Ovary (tissue), 3 donors: ENCODE data around the gene FAM8A1.

ENCODE experiments used
- EP300 ChIP-seq: sonication (generic); formaldehyde crosslinking; IDR thresholded peaks from one replicate; pipeline ENCODE4 v1.6.1; 2017; ENCODE audit warnings: antibody characterized with exemption
- POLR2A ChIP-seq: fragments of 450-650 bp; IDR thresholded peaks from one replicate; pipeline ENCODE4 v1.6.1; 2017; ENCODE audit warnings: antibody characterized with exemption, mild to moderate bottlenecking, moderate library complexity
- TF ChIP-seq, protein P1 (sequence below), 3 donors: fragments of 450-650 bp in 2 of 3; fragments of 200-600 bp in 1 of 3; IDR thresholded peaks; one replicate each; pipeline versions ENCODE4 v1.5.1 to v1.8.0; 2016 to 2022; ENCODE audit warnings: antibody characterized with exemption in 3 of 3, mild to moderate bottlenecking in 1 of 3
- donor health status: DM: no; HTN: no; CAD: no.

DNA sequence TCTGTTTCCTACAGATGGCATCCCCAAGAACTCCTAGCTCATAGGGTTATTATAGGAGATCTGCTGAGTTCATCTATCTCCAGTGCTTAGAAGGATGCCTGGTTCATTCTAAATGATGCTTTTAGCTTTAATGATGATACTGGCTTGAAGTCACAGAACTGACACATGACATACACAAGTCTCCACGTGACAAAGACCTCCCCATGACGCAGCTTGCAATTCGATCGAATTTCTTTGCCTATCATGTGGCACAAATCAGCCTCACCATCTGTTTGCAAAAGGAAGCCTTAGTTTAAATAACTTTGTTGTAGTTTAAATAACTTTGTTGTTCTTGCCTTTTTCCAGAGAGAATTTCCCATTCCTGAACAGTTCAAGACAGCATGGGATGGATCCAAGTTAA, 44.1 kb upstream of the FAM8A1 start:
- TF ChIP-seq, protein P1, sequence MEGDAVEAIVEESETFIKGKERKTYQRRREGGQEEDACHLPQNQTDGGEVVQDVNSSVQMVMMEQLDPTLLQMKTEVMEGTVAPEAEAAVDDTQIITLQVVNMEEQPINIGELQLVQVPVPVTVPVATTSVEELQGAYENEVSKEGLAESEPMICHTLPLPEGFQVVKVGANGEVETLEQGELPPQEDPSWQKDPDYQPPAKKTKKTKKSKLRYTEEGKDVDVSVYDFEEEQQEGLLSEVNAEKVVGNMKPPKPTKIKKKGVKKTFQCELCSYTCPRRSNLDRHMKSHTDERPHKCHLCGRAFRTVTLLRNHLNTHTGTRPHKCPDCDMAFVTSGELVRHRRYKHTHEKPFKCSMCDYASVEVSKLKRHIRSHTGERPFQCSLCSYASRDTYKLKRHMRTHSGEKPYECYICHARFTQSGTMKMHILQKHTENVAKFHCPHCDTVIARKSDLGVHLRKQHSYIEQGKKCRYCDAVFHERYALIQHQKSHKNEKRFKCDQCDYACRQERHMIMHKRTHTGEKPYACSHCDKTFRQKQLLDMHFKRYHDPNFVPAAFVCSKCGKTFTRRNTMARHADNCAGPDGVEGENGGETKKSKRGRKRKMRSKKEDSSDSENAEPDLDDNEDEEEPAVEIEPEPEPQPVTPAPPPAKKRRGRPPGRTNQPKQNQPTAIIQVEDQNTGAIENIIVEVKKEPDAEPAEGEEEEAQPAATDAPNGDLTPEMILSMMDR (IDR thresholded peaks at IDR 0.05): no peak
- TF ChIP-seq POLR2A: no peak
- TF ChIP-seq EP300: no peak
